Activated T-helper 9 cell treated with anti-CD3 and anti-CD28 coated beads, Interleukin-2, amount 50 U/mL, for 16 hours (primary cell): ENCODE data around the gene B3GNT9.

Source experiments
- DNase-seq: peaks from one replicate; pipeline ENCODE4 v3.0.0-alpha.2; 2020; ENCODE audit warnings: low read depth

The B3GNT9 gene

GRCh38 chr16:67167588-67167987 is 16.8 kb upstream of the B3GNT9 start:
- DNase-seq = no peak

- no peak for DNase-seq
These were observed 15.9 kb upstream of the B3GNT9 start for GRCh38 chr16:67166598-67167168.

GRCh38 chr16:67166110-67166547 is 15.3 kb upstream of the B3GNT9 start:
- DNase-seq = no peak

- DNase-seq = no peak
These were observed 14.6 kb upstream of the B3GNT9 start for GRCh38 chr16:67165121-67166078.

GRCh38 chr16:67164599-67165061 is 13.8 kb upstream of the B3GNT9 start, which contains the start of gene HSF4:
HSF4 (plus strand) TSS chr16:67164745; CDS start chr16:67164812, 67 bp downstream.
- DNase-seq = no peak

GRCh38 chr16:67163999-67164558 is 13.3 kb upstream of the B3GNT9 start:
- no peak for DNase-seq

- no peak for DNase-seq
These were observed 12.6 kb upstream of the B3GNT9 start for GRCh38 chr16:67163164-67163998.

- no peak for DNase-seq
These were observed 11.8 kb upstream of the B3GNT9 start for GRCh38 chr16:67162506-67163163.

GRCh38 chr16:67161595-67162058 is 10.8 kb upstream of the B3GNT9 start:
- DNase-seq = no peak

GRCh38 chr16:67158637-67159600 is 8.1 kb upstream of the B3GNT9 start:
- DNase-seq = peak; percentile 76

GRCh38 chr16:67157892-67158635 is 7.3 kb upstream of the B3GNT9 start:
- no peak for DNase-seq

GRCh38 chr16:67157106-67157748 is 6.4 kb upstream of the B3GNT9 start:
- no peak for DNase-seq

GRCh38 chr16:67156143-67156844 is 5.5 kb upstream of the B3GNT9 start:
- no peak for DNase-seq

GRCh38 chr16:67155295-67156142 is 4.7 kb upstream of the B3GNT9 start:
- peak; percentile 76 for DNase-seq

GRCh38 chr16:67154578-67155294 is 3.9 kb upstream of the B3GNT9 start:
- DNase-seq = no peak

GRCh38 chr16:67151431-67152097 is 766 bp upstream of the B3GNT9 start:
- DNase-seq = no peak
